Testis (tissue), 3 donors: Measurements from ENCODE around the gene JUP. TPM values are rescaled to one million over a fixed set of nuclear protein-coding genes. Genes with fewer than 3 reads are reported as not detected.

Source experiments
- DNase-seq: peaks from one replicate; pipeline ENCODE4 v3.0.0-alpha.2; 2019
- H3K27ac ChIP-seq, 2 donors: fragments of 200-600 bp; sonication (generic); one replicate each; pipeline ENCODE4 v1.5.1; 2019
- H3K27me3 ChIP-seq: fragments of 200-600 bp; sonication (generic); one replicate; pipeline ENCODE4 v1.5.1; 2019
- H3K36me3 ChIP-seq: fragments of 200-600 bp; sonication (generic); one replicate; pipeline ENCODE4 v1.5.1; 2017; ENCODE audit warnings: low read depth; ENCODE audit errors: missing control alignments
- H3K4me1 ChIP-seq: fragments of 200-600 bp; sonication (generic); one replicate; pipeline ENCODE4 v1.5.1; 2019
- H3K4me3 ChIP-seq, 2 donors: fragments of 200-600 bp; sonication (generic); one replicate each; pipeline ENCODE4 v1.5.1; 2017 to 2019
- H3K9me3 ChIP-seq: fragments of 200-600 bp; sonication (generic); one replicate; pipeline ENCODE4 v1.5.1; 2017
- POLR2A ChIP-seq: fragments of 450-650 bp; IDR thresholded peaks from one replicate; pipeline ENCODE4 v1.6.1; 2017; ENCODE audit warnings: antibody characterized with exemption, mild to moderate bottlenecking, moderate library complexity
- WGBS, 2 donors: methylation state at CpG; one replicate each; pipeline ENCODE4 v1.1.5; 2018; 5-methylcytosine and 5-hydroxymethylcytosine counted together
- intact Hi-C: fragments of 100-400 bp; cut with DNase I; formaldehyde crosslinking; loops from one replicate; pipeline ENCODE4 v1.15.1; 2023; ENCODE audit warnings: low total_unique reads
- polyA plus RNA-seq: library from polyadenylated mRNA; stranded (reverse); fragments of 350-450 nt; fragmentation: Illumina TruSeq; extraction: RNeasy Lipid Tissue Mini Kit (QIAGEN cat#74804); gene quantifications from one replicate; pipeline ENCODE4 v1.2.3, GENCODE V29; 2014; ENCODE audit warnings: low read depth, low replicate concordance; ENCODE audit not compliant: insufficient read depth
- total RNA-seq, 2 donors: library from RNA; depleted of rRNA; stranded (reverse); fragments of >200 nt; gene quantifications; one replicate each; pipeline ENCODE4 v1.2.3, GENCODE V29; 2016
- TF ChIP-seq, protein P1 (sequence below), 3 experiments: fragments of 450-650 bp in 2 of 3; fragments of 200-600 bp in 1 of 3; sonication (generic) in 1 of 3; IDR thresholded peaks; one replicate each; pipeline ENCODE4 v1.5.1; 2016 to 2019; ENCODE audit warnings: antibody characterized with exemption in 3 of 3, mild to moderate bottlenecking in 2 of 3, moderate library complexity in 1 of 3

The JUP gene
- total and polyA plus RNA-seq, 3 donors from 2014 or later, result 22.5 to 38.9 (median 36.8) TPM

DNA sequence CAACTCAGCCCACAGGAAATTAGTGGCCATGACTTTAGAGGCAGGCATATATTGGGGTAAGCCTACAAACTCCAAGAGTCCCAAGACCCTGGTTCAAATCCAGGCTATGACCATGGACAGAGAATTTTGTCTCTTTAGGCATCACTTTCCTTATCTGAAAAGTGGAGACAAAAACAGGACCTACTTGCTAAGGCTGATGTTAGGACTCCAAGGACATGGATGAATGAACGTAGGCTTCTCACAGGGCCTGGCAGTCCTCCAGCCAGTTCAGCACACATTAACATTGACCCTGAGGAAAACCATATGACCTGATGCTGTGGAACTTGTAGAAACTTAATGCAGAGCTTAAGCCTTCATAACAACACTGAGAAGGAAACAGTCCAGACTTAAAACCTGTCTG lies 27.7 kb upstream of the JUP start:
- WGBS, 2 donors, result 18 to 36% methylated on average over 1 of the region's 1 CpG
- Histone ChIP-seq H3K27me3 (no peaks in the 10 kb centered on the region), H3K36me3 (no peaks in the 10 kb centered on the region), H3K4me1 (peaks cover 17% of the 10 kb centered on the region), H3K27ac (no peak overlapping the region), H3K4me3 (no peak overlapping the region), H3K9me3 (no peaks in the 10 kb centered on the region)
- no peak for DNase-seq
- intact Hi-C loops, result no loop called here
- TF ChIP-seq POLR2A, result no peak
- TF ChIP-seq, protein P1, sequence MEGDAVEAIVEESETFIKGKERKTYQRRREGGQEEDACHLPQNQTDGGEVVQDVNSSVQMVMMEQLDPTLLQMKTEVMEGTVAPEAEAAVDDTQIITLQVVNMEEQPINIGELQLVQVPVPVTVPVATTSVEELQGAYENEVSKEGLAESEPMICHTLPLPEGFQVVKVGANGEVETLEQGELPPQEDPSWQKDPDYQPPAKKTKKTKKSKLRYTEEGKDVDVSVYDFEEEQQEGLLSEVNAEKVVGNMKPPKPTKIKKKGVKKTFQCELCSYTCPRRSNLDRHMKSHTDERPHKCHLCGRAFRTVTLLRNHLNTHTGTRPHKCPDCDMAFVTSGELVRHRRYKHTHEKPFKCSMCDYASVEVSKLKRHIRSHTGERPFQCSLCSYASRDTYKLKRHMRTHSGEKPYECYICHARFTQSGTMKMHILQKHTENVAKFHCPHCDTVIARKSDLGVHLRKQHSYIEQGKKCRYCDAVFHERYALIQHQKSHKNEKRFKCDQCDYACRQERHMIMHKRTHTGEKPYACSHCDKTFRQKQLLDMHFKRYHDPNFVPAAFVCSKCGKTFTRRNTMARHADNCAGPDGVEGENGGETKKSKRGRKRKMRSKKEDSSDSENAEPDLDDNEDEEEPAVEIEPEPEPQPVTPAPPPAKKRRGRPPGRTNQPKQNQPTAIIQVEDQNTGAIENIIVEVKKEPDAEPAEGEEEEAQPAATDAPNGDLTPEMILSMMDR (IDR thresholded peaks at IDR 0.05), result no peak

DNA sequence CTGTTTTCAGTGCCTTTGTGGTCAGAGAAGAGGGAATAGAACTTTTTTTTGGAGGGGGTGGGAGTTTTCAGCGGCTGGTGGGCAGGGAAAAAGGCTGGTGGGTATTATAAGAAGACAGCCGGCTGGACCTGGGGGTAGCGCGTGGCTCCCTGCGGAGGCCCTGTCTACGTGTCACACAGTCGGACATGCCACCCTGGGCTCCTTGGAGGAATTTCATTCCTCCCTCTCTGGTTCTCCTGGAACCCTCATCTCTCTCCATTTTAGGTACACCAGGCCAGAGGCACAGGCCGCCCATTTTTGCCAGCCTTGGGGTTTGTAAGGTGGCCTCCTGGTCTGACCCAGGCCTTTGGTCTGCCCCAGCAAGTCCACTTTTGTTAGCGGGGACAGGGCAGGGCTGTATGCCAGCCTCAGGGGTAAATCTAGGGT lies 27.2 kb upstream of the JUP start:
- H3K9me3 ChIP-seq, result no peaks in the 10 kb centered on the region
- no peaks in the 10 kb centered on the region for H3K36me3 ChIP-seq
- WGBS, 2 donors, result 57 to 64% methylated on average over 8 to 9 of the region's 9 CpGs
- H3K27ac ChIP-seq, result no peak overlapping the region
- intact Hi-C loops, result no loop called here
- no peak for TF ChIP-seq POLR2A
- TF ChIP-seq, protein P1 (IDR thresholded peaks at IDR 0.05), result no peak
- H3K4me1 ChIP-seq, result peaks cover 17% of the 10 kb centered on the region
- no peak for DNase-seq
- H3K4me3 ChIP-seq, result no peak overlapping the region
- H3K27me3 ChIP-seq, result no peaks in the 10 kb centered on the region

DNA sequence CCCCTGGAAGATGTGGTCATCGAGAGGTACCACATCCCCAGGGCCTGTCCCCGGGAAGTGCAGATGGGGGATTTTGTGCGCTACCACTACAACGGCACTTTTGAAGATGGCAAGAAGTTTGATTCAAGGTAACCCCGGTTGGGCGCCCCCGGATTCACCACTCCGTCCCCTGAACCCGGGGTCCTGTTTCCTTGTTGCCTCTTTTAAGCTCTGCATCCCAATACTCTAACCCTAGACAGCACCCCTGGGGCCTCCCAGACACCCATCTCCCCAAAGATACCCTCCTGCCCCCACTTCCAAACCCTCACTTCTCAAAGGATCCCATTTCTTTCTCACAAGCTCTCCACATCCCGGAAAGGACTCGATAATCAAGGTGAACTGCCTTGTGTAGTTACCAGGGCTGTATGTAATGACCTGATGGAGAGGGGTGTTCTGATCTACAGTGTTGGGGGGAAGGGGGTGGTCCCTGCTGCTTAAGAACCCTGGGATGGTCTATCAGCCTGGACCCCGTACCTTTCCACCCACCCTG lies 26.7 kb upstream of the JUP start:
- no peaks in the 10 kb centered on the region for H3K27me3 ChIP-seq
- TF ChIP-seq POLR2A, result no peak
- TF ChIP-seq, protein P1 (IDR thresholded peaks at IDR 0.05), result no peak
- H3K4me3 ChIP-seq, result peak overlapping the region; percentile 74 to 77
- peaks cover 17% of the 10 kb centered on the region for H3K4me1 ChIP-seq
- intact Hi-C loops, result no loop called here
- H3K27ac ChIP-seq, result peak overlapping the region in 1 of 2 donors; percentile 67
- no peaks in the 10 kb centered on the region for H3K36me3 ChIP-seq
- DNase-seq, result no peak
- H3K9me3 ChIP-seq, result no peaks in the 10 kb centered on the region
- 7 to 17% methylated on average over 12 of the region's 12 CpGs for WGBS, 2 donors

DNA sequence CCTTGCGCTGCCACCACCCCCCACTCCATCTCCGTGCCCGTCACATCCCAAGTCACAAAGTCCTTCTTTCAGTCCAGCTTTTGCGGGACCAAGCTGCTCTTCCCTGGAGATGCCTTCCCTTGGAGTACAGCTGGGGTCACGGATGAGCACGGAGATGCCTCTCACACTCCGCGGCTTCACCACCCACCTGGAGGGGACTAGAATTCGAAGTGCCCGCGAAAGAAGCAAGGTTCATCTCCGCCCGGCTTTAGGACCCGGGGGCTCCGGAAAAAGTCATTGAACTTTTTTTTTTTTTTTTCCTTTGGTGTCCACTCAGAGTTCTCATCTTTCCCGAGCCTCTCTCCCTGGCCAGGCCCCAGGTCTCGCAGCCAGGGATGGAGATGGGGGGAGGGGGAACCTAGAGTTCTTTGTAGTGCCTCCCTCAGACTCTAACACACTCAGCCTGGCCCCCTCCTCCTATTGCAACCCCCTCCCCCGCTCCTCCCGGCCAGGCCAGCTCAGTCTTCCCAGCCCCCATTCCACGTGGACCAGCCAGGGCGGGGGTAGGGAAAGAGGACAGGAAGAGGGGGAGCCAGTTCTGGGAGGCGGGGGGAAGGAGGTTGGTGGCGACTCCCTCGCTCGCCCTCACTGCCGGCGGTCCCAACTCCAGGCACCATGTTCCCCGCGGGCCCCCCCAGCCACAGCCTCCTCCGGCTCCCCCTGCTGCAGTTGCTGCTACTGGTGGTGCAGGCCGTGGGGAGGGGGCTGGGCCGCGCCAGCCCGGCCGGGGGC lies 26.1 kb upstream of the JUP start, which contains the start of gene FKBP10:
TSS of gene FKBP10 (plus strand) at position 624 of the 771 bp plus-strand sequence. CDS start at position 655, 31 bp downstream.
- H3K4me3 ChIP-seq, result peak within 1 kb of the TSS; percentile 74 to 77

More for the DNA sequence above, 26.1 kb upstream of the JUP start, which contains the start of gene FKBP10:
- intact Hi-C loops, result no loop called here
- H3K9me3 ChIP-seq, result no peaks in the 10 kb centered on the region
- TF ChIP-seq, protein P1 (IDR thresholded peaks at IDR 0.05), result no peak
- no peak for TF ChIP-seq POLR2A
- H3K27me3 ChIP-seq, result no peaks in the 10 kb centered on the region
- peak within 1 kb of the TSS in 1 of 2 donors; percentile 67 for H3K27ac ChIP-seq
- 1 to 2% methylated on average over 33 to 34 of the region's 35 CpGs for WGBS, 2 donors
- H3K36me3 ChIP-seq, result no peaks in the 10 kb centered on the region
- peaks cover 17% of the 10 kb centered on the region for H3K4me1 ChIP-seq
- peak; percentile 79 for DNase-seq
